ENCODE data around the gene GAL3ST1. TPM values are rescaled to one million over a fixed set of nuclear protein-coding genes. Genes with fewer than 3 reads are reported as not detected.

The GAL3ST1 gene
- total RNA-seq, 1 donor from 2014 or later, result 2.5 TPM

GRCh38 chr22:30614268-30614667 lies 39.8 kb upstream of the GAL3ST1 start:
- ATAC-seq, result no peak
- TF ChIP-seq, protein P1, sequence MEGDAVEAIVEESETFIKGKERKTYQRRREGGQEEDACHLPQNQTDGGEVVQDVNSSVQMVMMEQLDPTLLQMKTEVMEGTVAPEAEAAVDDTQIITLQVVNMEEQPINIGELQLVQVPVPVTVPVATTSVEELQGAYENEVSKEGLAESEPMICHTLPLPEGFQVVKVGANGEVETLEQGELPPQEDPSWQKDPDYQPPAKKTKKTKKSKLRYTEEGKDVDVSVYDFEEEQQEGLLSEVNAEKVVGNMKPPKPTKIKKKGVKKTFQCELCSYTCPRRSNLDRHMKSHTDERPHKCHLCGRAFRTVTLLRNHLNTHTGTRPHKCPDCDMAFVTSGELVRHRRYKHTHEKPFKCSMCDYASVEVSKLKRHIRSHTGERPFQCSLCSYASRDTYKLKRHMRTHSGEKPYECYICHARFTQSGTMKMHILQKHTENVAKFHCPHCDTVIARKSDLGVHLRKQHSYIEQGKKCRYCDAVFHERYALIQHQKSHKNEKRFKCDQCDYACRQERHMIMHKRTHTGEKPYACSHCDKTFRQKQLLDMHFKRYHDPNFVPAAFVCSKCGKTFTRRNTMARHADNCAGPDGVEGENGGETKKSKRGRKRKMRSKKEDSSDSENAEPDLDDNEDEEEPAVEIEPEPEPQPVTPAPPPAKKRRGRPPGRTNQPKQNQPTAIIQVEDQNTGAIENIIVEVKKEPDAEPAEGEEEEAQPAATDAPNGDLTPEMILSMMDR (IDR thresholded peaks at IDR 0.05), result no peak
- Histone ChIP-seq H3K36me3 (peaks cover 7% of the 10 kb centered on the region), H3K27ac (no peak overlapping the region), H3K4me3 (no peak overlapping the region), H3K9me3 (no peaks in the 10 kb centered on the region), H3K27me3 (no peaks in the 10 kb centered on the region), H3K4me1 (peaks cover 8% of the 10 kb centered on the region)
- intact Hi-C loops (cut with DNase I), result no loop called here
- no peak for DNase-seq

DNA sequence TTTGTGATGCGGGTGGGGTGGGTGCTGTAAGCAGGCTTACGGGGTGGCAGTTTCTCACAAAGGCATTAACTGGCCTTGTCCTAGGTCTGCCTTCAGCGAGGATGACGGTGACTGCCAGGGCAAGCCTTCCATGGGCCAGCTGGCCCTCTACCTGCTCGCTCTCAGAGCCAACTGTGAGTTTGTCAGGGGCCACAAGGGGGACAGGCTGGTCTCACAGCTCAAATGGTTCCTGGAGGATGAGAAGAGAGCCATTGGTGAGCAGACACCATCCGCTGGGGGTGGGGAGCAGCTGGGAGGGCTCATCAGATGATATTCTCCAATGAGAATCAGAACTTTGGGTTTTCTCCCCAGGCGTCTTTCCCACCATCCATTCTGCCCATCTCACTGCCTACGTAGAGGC lies 38.3 kb upstream of the GAL3ST1 start:
- Histone ChIP-seq H3K27ac (no peak overlapping the region), H3K4me1 (peaks cover 21% of the 10 kb centered on the region), H3K9me3 (no peaks in the 10 kb centered on the region), H3K4me3 (no peak overlapping the region), H3K36me3 (peaks cover 7% of the 10 kb centered on the region), H3K27me3 (no peaks in the 10 kb centered on the region)
- intact Hi-C loops (cut with DNase I), result no loop called here
- TF ChIP-seq, protein P1 (IDR thresholded peaks at IDR 0.05), result no peak
- DNase-seq (no peak), ATAC-seq (no peak)

DNA sequence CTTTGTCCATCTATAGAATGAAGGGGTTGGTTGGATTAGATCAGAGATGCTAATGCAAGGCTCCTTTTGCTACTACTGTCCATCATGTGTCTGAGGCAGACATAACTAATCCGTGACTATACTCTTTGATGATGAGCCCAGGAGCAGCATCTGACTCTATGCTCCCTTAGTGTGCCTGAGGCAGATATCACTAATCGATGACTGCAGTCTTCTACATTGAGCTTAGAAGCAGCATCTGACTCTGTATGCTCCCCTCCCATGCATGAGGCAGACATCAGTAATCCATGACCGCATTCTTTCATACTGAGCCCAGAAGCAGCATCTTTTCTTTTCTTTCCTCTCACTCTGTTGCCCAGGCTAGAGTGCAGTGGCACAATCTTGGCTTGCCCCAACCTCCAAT lies 36.7 kb upstream of the GAL3ST1 start:
- H3K36me3 ChIP-seq, result peaks cover 7% of the 10 kb centered on the region

GRCh38 chr22:30610299-30610698 lies 35.8 kb upstream of the GAL3ST1 start:
- peaks cover 37% of the 10 kb centered on the region for H3K4me1 ChIP-seq
- H3K4me3 ChIP-seq, result no peak overlapping the region
- ATAC-seq, result peak; percentile 52
- H3K27me3 ChIP-seq, result no peaks in the 10 kb centered on the region
- H3K27ac ChIP-seq, result no peak overlapping the region
- H3K36me3 ChIP-seq, result peaks cover 7% of the 10 kb centered on the region
- DNase-seq, result peak; percentile 78
- TF ChIP-seq, protein P1 (IDR thresholded peaks at IDR 0.05), result no peak
- no peaks in the 10 kb centered on the region for H3K9me3 ChIP-seq
- intact Hi-C loops (cut with DNase I), result no loop called here

More for the DNA sequence above, 36.7 kb upstream of the GAL3ST1 start:
- peaks cover 30% of the 10 kb centered on the region for H3K4me1 ChIP-seq
- no peak overlapping the region for H3K4me3 ChIP-seq
- H3K9me3 ChIP-seq, result no peaks in the 10 kb centered on the region
- no peak for ATAC-seq
- intact Hi-C loops (cut with DNase I), result no loop called here
- no peak for DNase-seq
- no peak overlapping the region for H3K27ac ChIP-seq
- TF ChIP-seq, protein P1 (IDR thresholded peaks at IDR 0.05), result no peak
- no peaks in the 10 kb centered on the region for H3K27me3 ChIP-seq

DNA sequence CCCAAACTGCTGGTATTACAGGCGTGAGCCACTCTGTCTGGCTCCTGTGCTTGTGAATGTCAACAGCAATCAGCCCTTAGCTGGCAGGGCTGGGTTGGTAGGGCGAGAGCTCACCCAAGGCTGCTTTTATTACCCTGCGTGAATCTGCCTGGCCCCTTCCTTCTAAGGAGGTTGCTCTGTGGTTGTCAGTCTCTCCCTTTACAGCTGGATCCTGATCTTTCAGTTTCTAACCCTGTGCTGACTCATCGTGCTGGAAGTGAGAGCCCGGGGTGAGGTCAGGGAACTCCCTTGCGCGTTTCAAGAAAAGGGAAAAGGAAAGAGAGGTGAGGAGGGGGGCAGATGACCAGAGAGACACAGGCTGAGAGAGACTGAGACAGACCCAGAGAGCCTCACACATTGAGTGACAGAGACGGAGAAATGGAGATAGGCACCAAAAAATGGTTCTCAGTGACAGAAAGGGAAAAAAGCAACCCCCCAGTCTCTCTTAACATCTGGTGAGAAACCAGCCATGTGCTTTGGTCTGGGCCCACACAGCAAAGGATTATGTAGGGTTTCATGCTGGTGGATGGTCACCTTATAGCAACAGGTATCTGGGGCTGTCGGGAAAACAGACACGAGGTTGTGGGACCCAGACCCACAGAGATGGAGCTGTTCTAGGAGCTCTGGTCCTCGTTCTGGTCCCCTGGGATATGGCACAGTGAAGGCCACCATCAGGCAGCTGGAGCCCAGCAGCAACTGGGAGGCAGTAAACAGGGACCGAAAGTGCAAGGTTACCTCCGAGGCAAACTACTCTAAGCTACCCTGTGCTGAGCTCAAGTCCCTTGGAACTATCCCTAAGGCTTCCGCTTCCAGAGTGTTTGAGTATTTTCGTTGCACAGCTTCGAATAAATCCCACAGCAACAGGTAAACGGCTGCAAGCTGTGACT lies 35.1 kb upstream of the GAL3ST1 start:
- intact Hi-C loops (cut with DNase I), result no loop called here
- Histone ChIP-seq H3K36me3 (peaks cover 7% of the 10 kb centered on the region), H3K27ac (peak overlapping the region; percentile 51), H3K4me1 (peaks cover 37% of the 10 kb centered on the region), H3K9me3 (no peaks in the 10 kb centered on the region), H3K4me3 (no peak overlapping the region), H3K27me3 (no peaks in the 10 kb centered on the region)
- TF ChIP-seq, protein P1 (IDR thresholded peaks at IDR 0.05), result no peak
- no peak for DNase-seq
- peak; percentile 58 for ATAC-seq

Measured in upper lobe of right lung (tissue), 1 donor.